NCI-H2081 treated with DMSO at 0.1 percent for 48 hours (cell line): Measurements from ENCODE around the gene TMEM30B.
"Not testable (repeated sequence)": the region's sequence is repeated elsewhere in the genome, so short reads cannot be mapped to it uniquely, and the experiment has no call there.

Experiments used
- DNase-seq: peaks from one replicate; lab custom pipeline; 2025; lab: John Stamatoyannopoulos, UW

TMEM30B gene

GRCh38 chr14:61266436-61266835 lies 14.7 kb downstream of the TMEM30B start:
- DNase-seq: no peak

DNA sequence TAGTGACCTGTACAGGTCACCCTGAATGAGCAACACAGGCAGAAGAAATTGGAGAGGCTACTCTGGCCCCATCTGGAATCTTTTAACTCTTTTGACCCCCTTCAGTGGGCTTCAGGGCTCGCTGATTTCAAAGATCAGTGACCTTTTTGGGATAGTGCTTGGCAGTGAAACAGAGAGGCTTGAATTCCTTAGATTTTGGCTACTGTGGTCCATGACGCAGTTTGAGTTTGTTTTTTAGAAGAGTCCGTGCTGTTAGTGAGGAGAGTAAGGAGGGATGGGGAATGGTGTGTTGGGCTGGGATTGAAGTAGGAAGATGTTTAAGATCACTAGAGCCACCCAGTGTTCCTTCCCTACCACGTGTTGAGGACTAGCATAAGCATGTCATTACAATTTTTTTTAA lies 16.5 kb downstream of the TMEM30B start:
- DNase-seq: no peak

DNA sequence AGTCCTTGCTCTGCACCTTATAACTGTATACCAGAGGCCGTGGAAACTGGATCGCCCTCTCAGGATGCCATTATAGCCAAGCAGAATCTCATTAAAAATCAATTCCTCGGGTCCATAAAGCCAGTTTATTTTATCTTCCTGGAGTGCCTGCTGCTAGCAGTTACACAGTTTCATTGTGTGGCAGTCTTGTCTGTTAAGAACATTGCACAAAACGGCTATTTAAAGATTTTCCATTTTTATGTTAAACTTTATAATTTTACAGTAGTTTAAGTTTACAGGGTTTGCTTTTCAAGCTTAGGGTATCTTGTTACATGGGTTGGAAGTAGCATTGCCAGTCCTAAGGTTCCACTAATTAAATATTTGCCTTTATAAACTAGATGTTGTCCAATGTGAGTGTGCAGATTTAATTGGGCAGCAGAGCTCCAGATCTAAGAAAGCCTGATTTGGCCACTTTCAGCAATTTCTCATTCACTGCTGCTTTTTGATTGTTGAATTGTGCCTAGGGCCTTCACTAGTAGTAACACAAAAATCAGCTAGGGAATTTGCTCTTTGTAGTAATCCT lies 17.0 kb downstream of the TMEM30B start:
- DNase-seq: no peak

DNA sequence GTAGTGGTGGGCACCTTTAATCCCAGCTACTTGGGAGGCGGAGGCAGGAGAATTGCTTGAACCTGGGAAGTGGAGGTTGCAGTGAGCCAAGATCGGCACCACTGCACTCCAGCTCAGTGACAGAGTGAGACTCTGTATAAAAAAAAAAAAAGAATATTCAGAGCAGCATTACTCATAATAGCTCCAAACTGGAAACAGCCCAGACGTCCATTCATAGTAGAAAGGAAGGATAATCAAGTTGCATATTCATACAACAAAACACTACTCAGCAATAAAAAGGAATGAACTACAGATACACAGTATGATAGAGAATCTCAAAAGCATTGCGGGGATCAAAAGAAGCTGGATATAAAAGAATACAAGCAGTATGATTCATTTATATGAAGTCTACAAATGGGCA lies 19.1 kb downstream of the TMEM30B start:
- no peak for DNase-seq

GRCh38 chr14:61260939-61261776 lies 20.0 kb downstream of the TMEM30B start:
- no peak for DNase-seq

- no peak for DNase-seq
Measured at GRCh38 chr14:61258985-61259384, 22.2 kb downstream of the TMEM30B start.

GRCh38 chr14:61257469-61258057 lies 23.6 kb downstream of the TMEM30B start:
- no peak for DNase-seq

DNA sequence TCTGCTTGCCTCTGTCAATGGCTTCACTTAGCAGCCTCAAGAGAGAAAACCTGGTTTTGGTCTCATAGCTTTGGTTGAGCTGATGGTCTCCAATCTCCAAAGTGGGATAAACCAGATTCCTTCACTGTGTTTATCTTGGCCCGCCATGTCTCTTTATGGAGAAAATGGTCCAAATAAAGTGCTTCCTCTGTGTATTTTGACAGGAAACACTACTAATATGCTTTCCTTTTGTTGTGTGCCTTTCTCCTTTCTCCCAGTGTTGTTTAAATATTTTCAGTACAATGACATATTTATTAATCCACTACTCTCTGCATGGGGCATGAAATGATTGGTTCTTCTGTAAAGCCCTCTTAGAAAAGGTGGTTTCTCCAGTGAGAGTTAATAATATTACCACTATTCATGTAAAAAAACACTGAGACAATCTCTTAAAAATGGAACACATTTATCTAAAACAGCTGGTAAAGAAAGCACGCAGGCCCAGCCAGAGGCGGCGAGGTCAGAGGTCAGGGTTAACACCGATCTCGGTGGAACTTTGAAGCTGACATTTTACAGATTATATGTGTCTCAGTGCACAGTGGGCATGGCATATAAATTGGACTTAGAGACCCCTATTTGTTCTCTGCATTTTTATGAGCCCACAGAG lies 24.2 kb downstream of the TMEM30B start:
- no peak for DNase-seq

- no peak for DNase-seq
Measured at GRCh38 chr14:61255968-61256367, 25.2 kb downstream of the TMEM30B start.

- no peak for DNase-seq
Measured at GRCh38 chr14:61254808-61255526, 26.2 kb downstream of the TMEM30B start.

- no peak for DNase-seq
Measured at GRCh38 chr14:61253064-61253738, 27.9 kb downstream of the TMEM30B start.

GRCh38 chr14:61252369-61253063 lies 28.6 kb downstream of the TMEM30B start:
- DNase-seq: peak; percentile 40

DNA sequence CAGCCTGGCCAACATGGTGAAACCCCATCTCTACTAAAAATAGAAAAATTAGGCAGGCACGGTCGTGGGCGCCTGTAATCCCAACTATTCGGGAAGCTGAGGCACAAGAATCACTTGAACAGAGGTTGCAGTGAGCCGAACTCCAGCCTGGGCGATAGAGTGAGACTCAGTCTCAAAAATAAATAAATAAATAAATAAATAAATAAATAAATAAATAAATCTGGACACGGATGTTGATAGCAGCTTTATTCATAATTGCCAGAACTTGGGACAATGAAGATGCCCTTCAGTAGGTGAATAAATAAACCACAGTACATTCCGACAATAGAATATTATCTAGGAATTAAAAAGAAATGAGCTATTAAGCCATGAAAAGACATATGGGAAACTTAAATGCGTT lies 31.1 kb downstream of the TMEM30B start:
- no peak for DNase-seq

DNA sequence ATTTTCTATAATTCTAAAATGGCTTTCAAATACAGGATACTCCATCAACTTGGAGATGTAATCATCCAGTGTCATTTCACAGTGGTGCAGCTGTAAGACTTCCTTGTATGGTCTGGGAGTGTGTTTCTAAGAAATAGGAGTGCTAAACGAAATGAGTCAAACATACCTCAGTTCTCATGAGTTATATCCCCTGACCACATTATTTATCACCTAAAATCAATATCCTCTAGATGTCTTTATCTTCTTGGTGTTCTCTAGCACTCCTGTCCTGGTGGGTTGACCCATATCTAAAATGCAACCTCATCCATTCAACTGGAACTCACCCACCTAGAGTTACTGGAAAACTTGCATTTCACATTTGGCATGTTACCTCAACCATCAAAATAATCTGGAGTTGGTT lies 33.2 kb downstream of the TMEM30B start:
- DNase-seq: no peak

GRCh38 chr14:61246721-61247120 lies 34.4 kb downstream of the TMEM30B start:
- no peak for DNase-seq

GRCh38 chr14:61244009-61244408 lies 37.1 kb downstream of the TMEM30B start:
- DNase-seq: no peak

GRCh38 chr14:61240206-61240605 lies 40.9 kb downstream of the TMEM30B start:
- DNase-seq: no peak

DNA sequence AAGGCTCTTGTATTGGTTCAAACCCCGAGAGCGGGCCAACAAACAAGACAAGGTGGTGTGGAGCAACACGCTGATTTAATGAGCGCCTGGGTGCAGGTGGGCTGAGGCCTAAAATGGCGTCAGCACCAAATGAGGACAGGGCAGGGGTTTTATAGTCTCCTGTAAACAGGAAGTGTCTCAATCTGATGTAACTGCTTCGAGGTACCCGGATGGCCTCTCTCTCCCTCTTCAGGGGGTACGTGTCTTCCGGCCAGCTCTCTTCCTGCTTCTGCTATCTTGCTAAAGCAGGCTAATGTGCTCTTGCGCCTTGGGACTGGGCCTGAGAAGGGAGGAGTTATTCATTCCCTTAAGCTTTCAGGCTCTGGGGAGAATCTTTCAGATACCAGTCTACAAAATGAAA lies 41.9 kb downstream of the TMEM30B start:
- not testable (repeated sequence) for DNase-seq

- no peak for DNase-seq
Measured at GRCh38 chr14:61238611-61239245, 42.4 kb downstream of the TMEM30B start.

GRCh38 chr14:61234215-61234916 lies 46.8 kb downstream of the TMEM30B start:
- no peak for DNase-seq
